Astrocyte of the spinal cord (primary cell): Measurements from ENCODE around the gene SPAG6.
A peak's percentile ranks its signal among the peaks of the same experiment; 100 is the strongest.

Source experiments
- DNase-seq: peaks from one replicate; pipeline ENCODE4 v3.0.0; 2011; ENCODE audit warnings: low read depth, low spot score
- H3K4me3 ChIP-seq: 2 replicates; pipeline ENCODE4 v1.5.1; 2011; ENCODE audit warnings: low read depth, mild to moderate bottlenecking, low read length, moderate library complexity
- in situ Hi-C: cut with HindIII; loops from 2 replicates; pipeline ENCODE4 v1.10.0; 2017; ENCODE audit warnings: low sequenced_read_pairs
- TF ChIP-seq, protein P1 (sequence below): IDR thresholded peaks from 2 replicates; pipeline ENCODE4 v1.5.1; 2012; ENCODE audit warnings: low read depth, mild to moderate bottlenecking, low read length, inconsistent platforms

SPAG6 gene

DNA sequence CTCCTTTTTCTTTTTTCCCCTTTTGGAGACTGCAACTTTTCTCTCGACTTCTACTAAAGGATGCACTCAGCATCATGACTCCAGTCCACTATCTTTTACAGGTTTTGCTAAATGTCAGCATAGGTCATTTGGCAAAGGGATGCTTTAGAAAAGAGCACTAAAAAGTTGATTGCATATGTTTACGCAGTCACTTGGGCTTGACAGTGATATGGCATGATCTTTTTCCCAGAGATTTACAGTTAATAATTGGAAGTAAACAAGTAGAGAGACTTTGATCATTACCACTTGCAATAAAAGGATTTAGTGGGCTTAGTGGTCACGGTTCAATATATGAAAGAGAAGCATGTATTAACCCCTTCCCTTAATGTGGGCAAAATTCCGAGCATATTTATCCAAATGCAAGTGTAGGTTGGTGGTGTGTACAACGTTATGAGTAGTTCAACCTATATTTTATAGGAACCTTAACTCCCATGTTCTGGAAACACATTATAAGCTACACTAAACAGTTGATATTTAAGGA lies 22.6 kb upstream of the SPAG6 start:
- in situ Hi-C loops, result no loop called here
- no peak for DNase-seq
- TF ChIP-seq, protein P1, sequence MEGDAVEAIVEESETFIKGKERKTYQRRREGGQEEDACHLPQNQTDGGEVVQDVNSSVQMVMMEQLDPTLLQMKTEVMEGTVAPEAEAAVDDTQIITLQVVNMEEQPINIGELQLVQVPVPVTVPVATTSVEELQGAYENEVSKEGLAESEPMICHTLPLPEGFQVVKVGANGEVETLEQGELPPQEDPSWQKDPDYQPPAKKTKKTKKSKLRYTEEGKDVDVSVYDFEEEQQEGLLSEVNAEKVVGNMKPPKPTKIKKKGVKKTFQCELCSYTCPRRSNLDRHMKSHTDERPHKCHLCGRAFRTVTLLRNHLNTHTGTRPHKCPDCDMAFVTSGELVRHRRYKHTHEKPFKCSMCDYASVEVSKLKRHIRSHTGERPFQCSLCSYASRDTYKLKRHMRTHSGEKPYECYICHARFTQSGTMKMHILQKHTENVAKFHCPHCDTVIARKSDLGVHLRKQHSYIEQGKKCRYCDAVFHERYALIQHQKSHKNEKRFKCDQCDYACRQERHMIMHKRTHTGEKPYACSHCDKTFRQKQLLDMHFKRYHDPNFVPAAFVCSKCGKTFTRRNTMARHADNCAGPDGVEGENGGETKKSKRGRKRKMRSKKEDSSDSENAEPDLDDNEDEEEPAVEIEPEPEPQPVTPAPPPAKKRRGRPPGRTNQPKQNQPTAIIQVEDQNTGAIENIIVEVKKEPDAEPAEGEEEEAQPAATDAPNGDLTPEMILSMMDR, result no peak
- peak overlapping the region; percentile 70 for H3K4me3 ChIP-seq

DNA sequence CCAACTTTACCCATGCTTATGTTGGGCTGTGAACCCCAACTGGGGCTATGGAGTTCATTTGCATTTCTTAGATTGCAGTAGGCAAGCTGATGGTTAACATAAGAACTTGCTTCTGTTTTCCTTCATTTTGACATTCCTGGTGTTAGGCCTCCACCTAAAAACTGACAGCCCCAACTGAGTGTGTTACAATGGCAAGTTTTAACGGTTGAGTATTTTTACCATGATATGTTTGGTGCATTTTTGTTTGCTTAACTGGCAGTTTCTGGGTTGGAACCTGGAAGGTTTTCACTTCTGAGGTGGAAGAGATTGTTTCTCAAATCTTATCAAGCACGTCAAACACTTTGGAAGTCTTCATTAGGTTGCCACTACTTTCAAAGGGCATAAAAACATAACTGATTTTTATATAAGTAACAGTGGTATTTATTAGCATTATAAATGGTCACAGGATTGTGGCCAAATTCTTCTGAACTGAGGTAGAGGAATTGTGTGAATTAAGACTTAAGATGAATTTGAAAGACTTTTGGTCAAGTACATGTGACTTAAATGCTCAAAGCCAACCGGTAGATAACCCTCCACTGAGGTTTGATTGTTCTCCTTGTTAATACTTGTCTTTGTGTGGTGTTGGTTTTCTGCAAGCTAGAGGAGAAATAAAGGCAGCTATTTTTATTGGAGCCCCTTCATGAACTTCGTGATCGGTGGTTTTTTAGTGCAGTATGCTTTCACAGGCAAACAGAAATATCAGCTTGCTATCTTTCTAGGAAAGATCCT lies 21.6 kb upstream of the SPAG6 start:
- no peak overlapping the region for H3K4me3 ChIP-seq
- in situ Hi-C loops, result no loop called here
- no peak for DNase-seq
- TF ChIP-seq, protein P1, result no peak

GRCh38 chr10:22324413-22324812 lies 20.9 kb upstream of the SPAG6 start:
- H3K4me3 ChIP-seq, result no peak overlapping the region
- in situ Hi-C loops, result no loop called here
- TF ChIP-seq, protein P1, result no peak
- no peak for DNase-seq

DNA sequence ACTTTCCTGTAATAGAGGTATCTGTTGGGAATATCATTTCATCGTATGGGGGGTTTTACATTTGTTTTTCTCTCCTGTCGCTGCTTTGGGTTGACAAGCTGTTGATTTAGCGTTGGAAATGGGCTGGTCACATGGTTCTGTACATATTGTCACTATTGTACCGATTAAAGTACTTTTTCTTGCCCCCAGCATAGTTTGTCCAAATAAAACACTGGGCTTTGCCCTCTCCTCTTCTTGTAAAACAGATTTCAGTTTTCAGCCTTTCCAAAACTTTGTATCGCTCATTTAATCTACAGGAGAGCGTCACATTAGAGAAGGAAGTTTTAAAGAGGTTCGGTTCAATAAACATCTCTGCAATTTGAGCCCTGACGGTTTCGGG lies 20.4 kb upstream of the SPAG6 start:
- peak overlapping the region; percentile 55 for H3K4me3 ChIP-seq
- TF ChIP-seq, protein P1, result no peak
- DNase-seq, result no peak
- in situ Hi-C loops, result no loop called here

GRCh38 chr10:22325272-22326144 lies 19.8 kb upstream of the SPAG6 start:
- peak; percentile 56 for DNase-seq
- peak overlapping the region; percentile 55 for H3K4me3 ChIP-seq
- in situ Hi-C loops, result no loop called here
- TF ChIP-seq, protein P1, result no peak

DNA sequence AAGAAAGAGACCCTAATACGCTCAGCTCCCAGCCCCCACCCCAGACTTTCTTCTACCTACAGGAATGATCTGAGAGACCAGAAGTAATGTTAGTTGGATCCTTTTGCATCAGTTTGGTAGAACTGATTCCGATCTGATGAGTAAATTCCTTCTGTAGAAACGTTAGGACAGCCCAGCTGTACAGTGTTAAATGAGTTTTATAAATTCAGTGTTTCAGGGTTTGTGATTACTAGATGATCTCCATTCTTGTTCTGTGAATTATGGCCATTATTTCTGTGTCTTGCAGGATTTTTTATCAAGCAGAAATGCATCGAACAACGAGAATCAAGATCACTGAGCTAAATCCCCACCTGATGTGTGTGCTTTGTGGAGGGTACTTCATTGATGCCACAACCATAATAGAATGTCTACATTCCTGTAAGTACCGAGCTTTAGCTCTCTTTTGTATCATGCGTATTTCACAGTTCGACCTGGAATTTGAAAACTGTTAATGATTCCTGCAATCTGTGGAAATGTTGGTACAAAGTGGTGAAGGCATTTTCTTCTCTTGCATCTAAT lies 19.1 kb upstream of the SPAG6 start:
- H3K4me3 ChIP-seq, result peak overlapping the region; percentile 55
- no peak for DNase-seq
- TF ChIP-seq, protein P1, result no peak
- in situ Hi-C loops, result no loop called here
